ENCODE measurements around the gene ST8SIA5.

DNA sequence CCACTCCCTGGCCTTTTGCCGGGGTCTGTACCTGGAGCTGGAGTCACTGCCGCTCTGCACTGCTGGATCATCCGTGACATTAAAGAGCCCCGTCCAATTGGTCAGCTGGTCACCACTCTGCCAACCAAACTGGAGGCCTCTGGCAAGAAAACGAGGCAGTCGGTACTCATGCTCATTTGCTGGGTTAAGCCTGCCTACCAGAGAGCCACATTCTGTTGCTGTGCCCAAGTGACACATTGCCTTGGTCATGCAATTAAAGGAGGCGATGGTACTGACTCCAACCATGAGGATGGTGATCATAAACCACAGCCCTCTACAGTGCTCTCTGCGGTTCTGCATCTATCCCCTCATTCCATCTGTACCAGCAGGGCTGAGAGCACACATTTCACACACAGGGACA, 35.5 kb downstream of the ST8SIA5 start:
- TF ChIP-seq CTCF (IDR thresholded peaks at IDR 0.05; ENCODE audit: low read length) (no peak), EZH2 (IDR thresholded peaks at IDR 0.05; ENCODE audit: borderline replicate concordance, low read length) (no peak)

Measured in OCI-LY1 (cell line).